Activated naive CD4-positive, alpha-beta T cell treated with anti-CD3 and anti-CD28 coated beads, Interleukin-2, amount 50 U/mL, for 24 hours (primary cell): ENCODE measurements around the gene RBMS3.

ENCODE experiments used
- H3K27ac Mint-ChIP-seq: one replicate; pipeline ENCODE4 v1.8.0; 2021; ENCODE audit warnings: mild to moderate bottlenecking, mixed read lengths
- H3K27me3 Mint-ChIP-seq: one replicate; pipeline ENCODE4 v1.8.0; 2021; ENCODE audit warnings: mixed read lengths
- H3K36me3 Mint-ChIP-seq: one replicate; pipeline ENCODE4 v1.8.0; 2021; ENCODE audit warnings: mixed read lengths
- H3K4me1 Mint-ChIP-seq: one replicate; pipeline ENCODE4 v1.8.0; 2021; ENCODE audit warnings: mixed read lengths
- H3K4me3 Mint-ChIP-seq: one replicate; pipeline ENCODE4 v1.8.0; 2021; ENCODE audit warnings: mild to moderate bottlenecking, mixed read lengths
- H3K9me3 Mint-ChIP-seq: one replicate; pipeline ENCODE4 v1.8.0; 2021; ENCODE audit warnings: mixed read lengths

Gene RBMS3

GRCh38 chr3:29977360-29977759, 696.5 kb downstream of the RBMS3 start:
- H3K36me3 Mint-ChIP-seq, result no peaks in the 10 kb centered on the region
- no peaks in the 10 kb centered on the region for H3K4me1 Mint-ChIP-seq
- H3K27me3 Mint-ChIP-seq, result peaks cover 16% of the 10 kb centered on the region
- H3K4me3 Mint-ChIP-seq, result no peak overlapping the region
- no peak overlapping the region for H3K27ac Mint-ChIP-seq
- H3K9me3 Mint-ChIP-seq, result peaks cover 4% of the 10 kb centered on the region

- peaks cover 11% of the 10 kb centered on the region for H3K9me3 Mint-ChIP-seq
- H3K36me3 Mint-ChIP-seq, result no peaks in the 10 kb centered on the region
- no peak overlapping the region for H3K27ac Mint-ChIP-seq
- H3K4me3 Mint-ChIP-seq, result no peak overlapping the region
- H3K27me3 Mint-ChIP-seq, result peaks cover 23% of the 10 kb centered on the region
- H3K4me1 Mint-ChIP-seq, result no peaks in the 10 kb centered on the region
These were observed 697.2 kb downstream of the RBMS3 start for GRCh38 chr3:29978036-29978435.

GRCh38 chr3:29991198-29991597, 710.3 kb downstream of the RBMS3 start:
- H3K27me3 Mint-ChIP-seq, result peaks cover 9% of the 10 kb centered on the region
- no peak overlapping the region for H3K27ac Mint-ChIP-seq
- H3K4me3 Mint-ChIP-seq, result no peak overlapping the region
- no peaks in the 10 kb centered on the region for H3K4me1 Mint-ChIP-seq
- no peaks in the 10 kb centered on the region for H3K9me3 Mint-ChIP-seq
- H3K36me3 Mint-ChIP-seq, result peaks cover 1% of the 10 kb centered on the region

- no peaks in the 10 kb centered on the region for H3K36me3 Mint-ChIP-seq
- no peak overlapping the region for H3K4me3 Mint-ChIP-seq
- peaks cover 4% of the 10 kb centered on the region for H3K4me1 Mint-ChIP-seq
- H3K9me3 Mint-ChIP-seq, result no peaks in the 10 kb centered on the region
- H3K27ac Mint-ChIP-seq, result no peak overlapping the region
- H3K27me3 Mint-ChIP-seq, result peaks cover 1% of the 10 kb centered on the region
These were observed 721.9 kb downstream of the RBMS3 start for GRCh38 chr3:30002797-30003196.

- Mint-ChIP-seq H3K27me3 (no peaks in the 10 kb centered on the region), H3K4me3 (no peak overlapping the region), H3K4me1 (peaks cover 4% of the 10 kb centered on the region), H3K36me3 (no peaks in the 10 kb centered on the region), H3K9me3 (no peaks in the 10 kb centered on the region), H3K27ac (no peak overlapping the region)
These were observed 722.9 kb downstream of the RBMS3 start for GRCh38 chr3:30003741-30004140.

- H3K9me3 Mint-ChIP-seq, result no peaks in the 10 kb centered on the region
- no peak overlapping the region for H3K27ac Mint-ChIP-seq
- no peaks in the 10 kb centered on the region for H3K36me3 Mint-ChIP-seq
- H3K27me3 Mint-ChIP-seq, result no peaks in the 10 kb centered on the region
- H3K4me3 Mint-ChIP-seq, result no peak overlapping the region
- H3K4me1 Mint-ChIP-seq, result peaks cover 4% of the 10 kb centered on the region
These were observed 723.6 kb downstream of the RBMS3 start for GRCh38 chr3:30004481-30004880.

- peaks cover 4% of the 10 kb centered on the region for H3K4me1 Mint-ChIP-seq
- no peaks in the 10 kb centered on the region for H3K36me3 Mint-ChIP-seq
- peaks cover under 1% of the 10 kb centered on the region for H3K27me3 Mint-ChIP-seq
- no peak overlapping the region for H3K27ac Mint-ChIP-seq
- no peaks in the 10 kb centered on the region for H3K9me3 Mint-ChIP-seq
- H3K4me3 Mint-ChIP-seq, result no peak overlapping the region
These were observed 725.2 kb downstream of the RBMS3 start for GRCh38 chr3:30006111-30006510.

GRCh38 chr3:30007668-30008067, 726.8 kb downstream of the RBMS3 start:
- H3K4me3 Mint-ChIP-seq, result no peak overlapping the region
- H3K36me3 Mint-ChIP-seq, result no peaks in the 10 kb centered on the region
- H3K4me1 Mint-ChIP-seq, result peaks cover 7% of the 10 kb centered on the region
- H3K27ac Mint-ChIP-seq, result no peak overlapping the region
- peaks cover 4% of the 10 kb centered on the region for H3K27me3 Mint-ChIP-seq
- H3K9me3 Mint-ChIP-seq, result no peaks in the 10 kb centered on the region

- Mint-ChIP-seq H3K4me3 (no peak overlapping the region), H3K9me3 (no peaks in the 10 kb centered on the region), H3K36me3 (no peaks in the 10 kb centered on the region), H3K27me3 (peaks cover 4% of the 10 kb centered on the region), H3K4me1 (peaks cover 7% of the 10 kb centered on the region), H3K27ac (no peak overlapping the region)
These were observed 730.4 kb downstream of the RBMS3 start for GRCh38 chr3:30011237-30011803.

GRCh38 chr3:30012941-30013543, 732.2 kb downstream of the RBMS3 start:
- H3K36me3 Mint-ChIP-seq, result no peaks in the 10 kb centered on the region
- H3K4me1 Mint-ChIP-seq, result peaks cover 4% of the 10 kb centered on the region
- H3K27ac Mint-ChIP-seq, result no peak overlapping the region
- no peaks in the 10 kb centered on the region for H3K9me3 Mint-ChIP-seq
- no peak overlapping the region for H3K4me3 Mint-ChIP-seq
- peaks cover 4% of the 10 kb centered on the region for H3K27me3 Mint-ChIP-seq

GRCh38 chr3:30017901-30018300, 737.0 kb downstream of the RBMS3 start:
- H3K9me3 Mint-ChIP-seq, result no peaks in the 10 kb centered on the region
- H3K36me3 Mint-ChIP-seq, result no peaks in the 10 kb centered on the region
- peaks cover 10% of the 10 kb centered on the region for H3K27me3 Mint-ChIP-seq
- H3K4me3 Mint-ChIP-seq, result no peak overlapping the region
- no peak overlapping the region for H3K27ac Mint-ChIP-seq
- H3K4me1 Mint-ChIP-seq, result no peaks in the 10 kb centered on the region

- no peaks in the 10 kb centered on the region for H3K9me3 Mint-ChIP-seq
- H3K36me3 Mint-ChIP-seq, result no peaks in the 10 kb centered on the region
- H3K4me1 Mint-ChIP-seq, result no peaks in the 10 kb centered on the region
- no peak overlapping the region for H3K27ac Mint-ChIP-seq
- peaks cover 15% of the 10 kb centered on the region for H3K27me3 Mint-ChIP-seq
- no peak overlapping the region for H3K4me3 Mint-ChIP-seq
These were observed 739.5 kb downstream of the RBMS3 start for GRCh38 chr3:30020380-30020779.

GRCh38 chr3:30024466-30024865, 743.6 kb downstream of the RBMS3 start:
- Mint-ChIP-seq H3K4me1 (no peaks in the 10 kb centered on the region), H3K4me3 (no peak overlapping the region), H3K27me3 (peaks cover 18% of the 10 kb centered on the region), H3K9me3 (no peaks in the 10 kb centered on the region), H3K27ac (no peak overlapping the region), H3K36me3 (no peaks in the 10 kb centered on the region)

GRCh38 chr3:30026851-30027250, 746.0 kb downstream of the RBMS3 start:
- Mint-ChIP-seq H3K4me3 (no peak overlapping the region), H3K27me3 (peaks cover 16% of the 10 kb centered on the region), H3K4me1 (no peaks in the 10 kb centered on the region), H3K9me3 (no peaks in the 10 kb centered on the region), H3K36me3 (no peaks in the 10 kb centered on the region), H3K27ac (no peak overlapping the region)

GRCh38 chr3:30034246-30034991, 753.5 kb downstream of the RBMS3 start:
- peaks cover 18% of the 10 kb centered on the region for H3K27me3 Mint-ChIP-seq
- H3K4me1 Mint-ChIP-seq, result no peaks in the 10 kb centered on the region
- no peaks in the 10 kb centered on the region for H3K9me3 Mint-ChIP-seq
- H3K36me3 Mint-ChIP-seq, result no peaks in the 10 kb centered on the region
- no peak overlapping the region for H3K4me3 Mint-ChIP-seq
- H3K27ac Mint-ChIP-seq, result no peak overlapping the region

- H3K36me3 Mint-ChIP-seq, result no peaks in the 10 kb centered on the region
These were observed 755.2 kb downstream of the RBMS3 start for GRCh38 chr3:30035935-30036567.

More at GRCh38 chr3:30035935-30036567, 755.2 kb downstream of the RBMS3 start:
- Mint-ChIP-seq H3K4me3 (no peak overlapping the region), H3K4me1 (no peaks in the 10 kb centered on the region), H3K27me3 (peaks cover 26% of the 10 kb centered on the region), H3K27ac (no peak overlapping the region), H3K9me3 (no peaks in the 10 kb centered on the region)
